Left colon (tissue), 2 donors: ENCODE data around the gene TTLL9. TPM values are rescaled to one million over a fixed set of nuclear protein-coding genes. Genes with fewer than 3 reads are reported as not detected.

ENCODE experiments used
- ATAC-seq: fragments of 200-7000 bp; cut with Tn5 transposase; one replicate; pipeline ENCODE4 v1.9.1; 2020; ENCODE audit warnings: mild to moderate bottlenecking, moderate library complexity
- DNase-seq, 2 donors: peaks; one replicate each; pipeline ENCODE4 v3.0.0-alpha.2; 2020
- intact Hi-C, 2 donors: fragments of 100-400 bp; cut with DNase I in 1 of 2; cut with micrococcal nuclease in 1 of 2; formaldehyde crosslinking; loops; one replicate each; pipeline versions ENCODE4 v1.11.2 to v1.14.0; 2022; cut with DNase I, micrococcal nuclease
- total RNA-seq, 2 donors: library from RNA; stranded (reverse); fragmentation: NEBNext Ultra II Directional; extraction: Animal tissue kit (Norgen Biotek cat#: 25700); gene quantifications; one replicate each; pipeline ENCODE4 v1.2.1, GENCODE V29; 2021
- donor health status: DM: no; HTN: no; CAD: no.
- donor health status: DM: yes; HTN: yes; CAD: no.

Gene TTLL9
- total RNA-seq, 2 donors from 2014 or later = 0.14 TPM; not detected in 1

GRCh38 chr20:31956556-31957526 is 86.4 kb downstream of the TTLL9 start:
- ATAC-seq = no peak
- DNase-seq = no peak
- intact Hi-C loops = no loop called here

GRCh38 chr20:31962761-31963160 is 92.3 kb downstream of the TTLL9 start:
- intact Hi-C loops = no loop called here
- DNase-seq = no peak
- no peak for ATAC-seq

GRCh38 chr20:31963889-31964288 is 93.5 kb downstream of the TTLL9 start:
- intact Hi-C loops = no loop called here
- no peak for DNase-seq

GRCh38 chr20:31966991-31967655 is 96.7 kb downstream of the TTLL9 start:
- intact Hi-C loops = no loop called here
- no peak for ATAC-seq
- DNase-seq = no peak

More at GRCh38 chr20:31963889-31964288, 93.5 kb downstream of the TTLL9 start:
- ATAC-seq = no peak

GRCh38 chr20:31967830-31968249 is 97.4 kb downstream of the TTLL9 start, which contains the start of gene XKR7:
Gene XKR7, plus strand, starts transcription at chr20:31968151. Its CDS starts 25 bp downstream, at chr20:31968176.
- no peak for DNase-seq
- no peak for ATAC-seq
- intact Hi-C loops = no loop called here

- ATAC-seq = peak; percentile 81
- peak in 1 of 2 donors; percentile 76 for DNase-seq
- intact Hi-C loops = no loop called here
Measured at GRCh38 chr20:31968291-31969126, 98.1 kb downstream of the TTLL9 start.

- ATAC-seq (no peak), DNase-seq (no peak)
- intact Hi-C loops = no loop called here
Measured at GRCh38 chr20:31969991-31970390, 99.6 kb downstream of the TTLL9 start.

GRCh38 chr20:31972471-31973021 is 102.1 kb downstream of the TTLL9 start:
- intact Hi-C loops = no loop called here
- DNase-seq = no peak
- ATAC-seq = no peak

- intact Hi-C loops = no loop called here
- DNase-seq (no peak), ATAC-seq (no peak)
Measured at GRCh38 chr20:31974296-31974695, 103.9 kb downstream of the TTLL9 start.

GRCh38 chr20:31974951-31975487 is 104.6 kb downstream of the TTLL9 start:
- ATAC-seq (no peak), DNase-seq (no peak)
- intact Hi-C loops = no loop called here

GRCh38 chr20:31975874-31976273 is 105.4 kb downstream of the TTLL9 start:
- intact Hi-C loops = no loop called here
- ATAC-seq = no peak
- no peak for DNase-seq

GRCh38 chr20:31977080-31977479 is 106.6 kb downstream of the TTLL9 start:
- ATAC-seq = no peak
- no peak for DNase-seq
- intact Hi-C loops = no loop called here

- ATAC-seq = no peak
- intact Hi-C loops = no loop called here
- no peak for DNase-seq
Measured at GRCh38 chr20:31979713-31980426, 109.4 kb downstream of the TTLL9 start.

GRCh38 chr20:31981784-31982183 is 111.3 kb downstream of the TTLL9 start:
- DNase-seq (no peak), ATAC-seq (no peak)
- intact Hi-C loops = no loop called here

GRCh38 chr20:31984981-31985471 is 114.6 kb downstream of the TTLL9 start:
- DNase-seq = no peak
- intact Hi-C loops = no loop called here

GRCh38 chr20:31987744-31988143 is 117.3 kb downstream of the TTLL9 start:
- intact Hi-C loops = no loop called here
- ATAC-seq (no peak), DNase-seq (no peak)

More at GRCh38 chr20:31984981-31985471, 114.6 kb downstream of the TTLL9 start:
- ATAC-seq = no peak

GRCh38 chr20:31988430-31989015 is 118.1 kb downstream of the TTLL9 start:
- ATAC-seq (no peak), DNase-seq (no peak)
- intact Hi-C loops = no loop called here
